Esophagus muscularis mucosa (tissue), 3 donors: ENCODE results near the gene ATIC.

Experiments
- CTCF ChIP-seq, 3 experiments: fragments of 200-600 bp in 2 of 3; fragments of 450-650 bp in 1 of 3; sonication (generic) in 2 of 3; IDR thresholded peaks; one replicate each; pipeline ENCODE4 v1.5.1; 2017 to 2019; ENCODE audit warnings: antibody characterized with exemption in 3 of 3, mild to moderate bottlenecking in 2 of 3, moderate library complexity in 1 of 3
- POLR2A ChIP-seq: fragments of 450-650 bp; IDR thresholded peaks from one replicate; pipeline ENCODE4 v1.6.1; 2017; ENCODE audit warnings: antibody characterized with exemption, moderate library complexity, mild to moderate bottlenecking, low read depth
- POLR2AphosphoS5 ChIP-seq, 2 donors: sonication (generic); formaldehyde crosslinking; IDR thresholded peaks; one replicate each; pipeline ENCODE4 v1.6.1; 2017; ENCODE audit warnings: antibody characterized with exemption in 2 of 2

- TF ChIP-seq CTCF (IDR thresholded peaks at IDR 0.05): no peak
- no peak for TF ChIP-seq POLR2AphosphoS5 (IDR thresholded peaks at IDR 0.05)
- no peak for TF ChIP-seq POLR2A
These were observed 58.5 kb downstream of the ATIC start for GRCh38 chr2:215370112-215370965.
